ENCODE data around the gene ACOX2. TPM values are rescaled to one million over a fixed set of nuclear protein-coding genes. Genes with fewer than 3 reads are reported as not detected.

The ACOX2 gene
- total and polyA plus RNA-seq, 10 of the 15 experiments (the other 5 are each of a cell fraction or from before 2014, with no cell fraction given): 0.72 TPM; not detected in 9

GRCh38 chr3:58537412-58538301 lies 667 bp upstream of the ACOX2 start:
- Histone ChIP-seq H3K9me3 (replicated peaks; ENCODE audit: control insufficient read depth, insufficient read depth, low read length) (no peaks in the 10 kb centered on the region), H3K36me3 (ENCODE audit: control insufficient read depth in 2 of 2, insufficient read depth in 2 of 2, low read length in 1 of 2) (no peaks in the 10 kb centered on the region), H3K27me3 (replicated peaks in 1 of 2; ENCODE audit: control insufficient read depth in 2 of 2, insufficient read depth in 2 of 2, low read length in 1 of 2) (no peaks in the 10 kb centered on the region; a peak in 1 of 4 replicates), H3K4me2 (ENCODE audit: control insufficient read depth, insufficient read depth) (no peak overlapping the region), H4K20me1 (ENCODE audit: control insufficient read depth, insufficient read depth) (no peaks in the 10 kb centered on the region), H3K27ac (ENCODE audit: control insufficient read depth, insufficient read depth) (no peak overlapping the region), H3K79me2 (ENCODE audit: control insufficient read depth, insufficient read depth, low read length) (no peaks in the 10 kb centered on the region), H3K4me1 (ENCODE audit: control insufficient read depth, insufficient read depth, low read length) (no peaks in the 10 kb centered on the region), H3K4me3 (no peak overlapping the region), H3K9ac (ENCODE audit: control insufficient read depth, insufficient read depth, low read length) (no peak overlapping the region), H2AFZ (ENCODE audit: control insufficient read depth, low read depth, low read length) (no peak overlapping the region)
- ChIA-PET SMC1A (ENCODE audit: uncharacterized antibody, unreplicated experiment) (interaction anchor here (0.6 to 1.6 kb wide), 6 partner anchors 44 to 357 kb away, joined by 3 to 5 read pairs (median 3); no protein-coding TSS in a partner anchor), POLR2A (interaction anchor here (0.6 to 1.5 kb wide), 3 partner anchors 34 to 132 kb away, joined by 3 to 5 read pairs (median 3); no protein-coding TSS in a partner anchor), RAD21 (ENCODE audit: unreplicated experiment) (interaction anchor here (1.0 kb wide), 1 partner anchor 231 kb away, joined by 3 read pairs; the partner anchor contains the start of genes HTD2 and RPP14), CTCF (interaction anchor here (0.7 to 1.5 kb wide), 7 partner anchors 20 to 236 kb away, joined by 3 to 8 read pairs (median 3); partner anchors contain the start of genes HTD2 and RPP14)
- in situ Hi-C loops (cut with MboI) (loop anchor here (10.0 kb wide), 1 partner anchor 213 kb away; no protein-coding TSS in a partner anchor), intact Hi-C loops (cut with micrococcal nuclease; ENCODE audit: unreplicated experiment) (no loop called here)
- DNase-seq (ENCODE audit: low read depth, low spot score) (no peak), ATAC-seq (no peak), FAIRE-seq (no peak)
- BruUV-seq (replicated peaks): no TSS peak
- no peak for TF ChIP-seq NFXL1 (IDR thresholded peaks at IDR 0.05; ENCODE audit: borderline replicate concordance)
- TF ChIP-seq FOXK2 (IDR thresholded peaks at IDR 0.05): no peak
- TF ChIP-seq STAT1 (conservative IDR thresholded peaks at IDR 0.05): no peak
- no peak for TF ChIP-seq ZBED1 (IDR thresholded peaks at IDR 0.05; ENCODE audit: borderline replicate concordance)
- TF ChIP-seq DPF2 (IDR thresholded peaks at IDR 0.05): no peak
- TF ChIP-seq MTA2 (IDR thresholded peaks at IDR 0.05; ENCODE audit: low read depth): no peak
- TF ChIP-seq HCFC1 (IDR thresholded peaks at IDR 0.05; ENCODE audit: low read length): no peak
- TF ChIP-seq JUND (IDR thresholded peaks at IDR 0.05; ENCODE audit: low read depth, low read length): no peak
- no peak for TF ChIP-seq YBX1 (IDR thresholded peaks at IDR 0.05)
- TF ChIP-seq RUNX3 (IDR thresholded peaks at IDR 0.05; ENCODE audit: low read length): no peak
- no peak for TF ChIP-seq PAX5 (IDR thresholded peaks at IDR 0.05; ENCODE audit: borderline replicate concordance, low read depth, low read length)
- no peak for TF ChIP-seq USF2 (IDR thresholded peaks at IDR 0.05; ENCODE audit: borderline replicate concordance, low read depth, low read length)
- 20% methylated on average over 4 of the region's 4 CpGs for WGBS (ENCODE audit: insufficient coverage, insufficient replicate concordance, low lambda C conversion rate, missing lambda C conversion rate)
